GM19240 (cell line): ENCODE results near the gene MEGF6.
A peak's percentile ranks its signal among the peaks of the same experiment; 100 is the strongest.

Experiments
- DNase-seq: peaks from one replicate; pipeline ENCODE4 v3.0.0; 2011; ENCODE audit warnings: low spot score; ENCODE audit not compliant: insufficient read length

Gene MEGF6

DNA sequence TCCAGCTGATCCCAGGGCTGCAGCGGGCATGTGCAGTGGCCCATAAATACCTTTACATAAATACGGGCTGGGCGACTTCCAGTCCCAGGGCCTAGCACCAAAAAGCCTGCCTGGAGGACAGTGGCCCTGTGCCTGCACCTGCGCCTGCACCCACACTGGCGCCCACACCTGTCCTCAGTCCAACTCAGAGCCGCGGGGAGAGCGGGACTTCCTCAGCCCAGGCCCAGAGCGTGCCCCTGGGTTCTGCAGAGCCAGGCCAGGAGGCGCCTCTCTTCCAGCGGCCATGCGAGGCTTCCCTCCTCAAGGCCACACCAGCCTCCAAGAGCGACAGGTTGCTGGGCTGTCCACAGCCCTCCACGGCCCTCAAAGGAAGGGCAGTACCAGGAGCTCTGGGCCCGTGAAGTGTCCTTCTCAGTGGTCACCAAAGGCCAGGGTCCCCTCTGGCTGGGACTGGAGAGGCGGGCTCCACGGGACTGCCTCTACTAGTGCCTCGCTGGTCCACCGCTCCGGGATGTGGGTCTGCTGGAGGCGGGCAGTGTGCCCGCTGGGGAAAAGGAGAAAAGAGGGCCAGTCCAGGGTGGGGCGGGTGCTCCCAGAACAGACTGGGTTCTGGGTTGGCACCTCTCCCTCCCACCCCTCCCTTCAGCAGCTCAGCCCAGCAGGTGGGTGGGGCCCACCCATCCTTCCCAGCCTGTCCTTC, 121.1 kb downstream of the MEGF6 start:
- no peak for DNase-seq

GRCh38 chr1:3488432-3488831, 122.9 kb downstream of the MEGF6 start:
- DNase-seq, result no peak

GRCh38 chr1:3485016-3485415, 126.3 kb downstream of the MEGF6 start:
- DNase-seq, result no peak

GRCh38 chr1:3483801-3484444, 127.4 kb downstream of the MEGF6 start:
- DNase-seq, result peak; percentile 63

DNA sequence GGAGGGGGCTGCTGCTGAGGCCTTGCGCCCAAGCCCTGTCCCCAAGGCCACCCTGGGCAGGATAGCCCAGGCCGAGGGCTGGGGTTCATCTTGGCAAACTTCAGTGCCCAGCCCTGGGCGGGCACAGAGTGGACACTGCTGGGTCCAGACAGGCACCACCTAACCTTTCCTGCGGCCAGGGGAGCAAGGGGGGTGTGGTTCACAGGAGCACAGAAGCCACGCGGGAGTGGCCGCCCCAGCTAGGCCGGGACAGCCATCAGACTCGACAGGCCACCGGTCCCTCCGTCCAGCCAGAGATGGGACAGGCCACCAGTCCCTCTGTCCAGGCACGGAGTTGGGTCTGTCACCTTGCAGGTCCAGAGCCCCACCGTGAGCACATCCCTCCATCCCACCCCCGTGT, 127.9 kb downstream of the MEGF6 start:
- no peak for DNase-seq

- no peak for DNase-seq
Observed at GRCh38 chr1:3482378-3482849, 128.9 kb downstream of the MEGF6 start.

- DNase-seq, result no peak
Observed at GRCh38 chr1:3481836-3482375, 129.4 kb downstream of the MEGF6 start.

- DNase-seq, result no peak
Observed at GRCh38 chr1:3481046-3481445, 130.3 kb downstream of the MEGF6 start.

DNA sequence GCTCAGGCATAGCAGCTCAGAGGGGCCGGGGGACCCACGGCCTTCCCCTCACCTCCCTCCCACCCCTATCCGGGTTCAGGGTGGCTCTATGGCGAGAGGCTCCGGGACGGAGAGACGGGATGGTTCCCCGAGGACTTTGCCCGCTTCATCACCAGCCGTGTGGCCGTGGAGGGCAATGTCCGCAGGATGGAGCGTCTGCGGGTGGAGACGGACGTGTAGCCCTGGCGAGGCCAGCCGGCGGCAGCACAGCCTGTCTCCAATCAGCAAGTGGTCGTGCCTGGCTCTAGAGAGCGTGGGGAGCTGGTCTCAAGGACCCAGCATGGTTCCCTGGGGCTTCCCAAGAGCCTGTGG, 131.0 kb downstream of the MEGF6 start:
- DNase-seq, result no peak

DNA sequence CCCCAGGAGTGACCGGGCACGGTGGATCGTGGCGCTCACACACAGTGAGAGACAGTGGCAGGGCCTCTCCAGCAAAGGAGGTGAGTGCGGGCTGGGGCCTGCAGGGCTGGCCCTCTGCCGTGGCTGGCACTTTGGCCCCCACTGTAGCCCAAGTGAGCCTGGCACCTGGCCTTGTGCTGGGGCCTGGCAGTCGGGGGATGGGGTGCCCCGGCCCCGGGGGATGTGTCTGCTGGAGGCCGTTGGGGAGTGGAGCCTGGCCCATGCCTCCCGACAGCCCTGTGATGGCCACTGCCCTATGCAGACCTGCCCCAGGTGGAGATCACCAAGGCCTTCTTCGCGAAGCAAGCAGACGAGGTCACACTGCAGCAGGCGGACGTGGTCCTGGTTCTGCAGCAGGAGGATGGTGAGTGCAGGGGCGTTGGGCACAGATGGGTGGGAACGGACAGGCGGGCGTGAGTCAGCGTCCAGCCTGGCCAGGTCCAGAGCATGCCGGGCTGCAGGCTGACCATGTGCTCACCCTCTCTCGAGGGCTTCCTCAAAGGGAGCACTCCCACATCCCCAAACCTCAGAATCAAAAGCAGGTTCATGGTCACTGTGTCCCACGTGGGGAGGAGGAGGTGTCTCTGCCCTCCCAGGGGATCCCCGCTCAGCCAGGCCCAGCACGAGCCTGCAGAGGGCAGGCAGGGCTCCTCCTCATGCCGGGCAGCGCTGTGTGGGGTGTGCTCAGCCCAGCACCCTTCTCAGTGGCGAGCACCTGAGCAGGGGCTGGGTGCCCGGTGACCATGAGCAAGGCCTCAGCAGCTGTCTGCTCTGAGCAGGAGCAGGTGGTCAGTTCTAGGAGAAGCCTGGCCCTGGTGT, 131.6 kb downstream of the MEGF6 start:
- DNase-seq, result no peak

DNA sequence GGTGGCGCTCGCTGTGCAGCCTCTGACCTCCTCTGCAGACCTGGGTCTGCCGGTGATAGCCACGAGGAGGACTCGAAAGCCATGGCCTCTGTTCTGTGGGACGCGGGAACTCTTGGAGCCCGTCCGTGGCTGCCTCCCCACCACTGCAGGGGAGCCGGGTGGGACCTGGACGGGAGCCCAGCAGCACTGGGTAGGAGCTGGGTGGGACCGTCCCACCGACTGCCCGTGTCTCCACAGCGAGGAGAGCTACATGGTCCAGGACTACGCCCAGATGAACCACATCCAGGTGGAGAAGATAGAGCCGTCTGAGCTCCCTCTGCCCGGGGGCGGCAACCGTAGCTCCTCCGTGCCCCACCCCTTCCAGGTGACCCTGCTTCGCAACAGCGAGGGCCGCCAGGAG, 133.1 kb downstream of the MEGF6 start:
- no peak for DNase-seq

DNA sequence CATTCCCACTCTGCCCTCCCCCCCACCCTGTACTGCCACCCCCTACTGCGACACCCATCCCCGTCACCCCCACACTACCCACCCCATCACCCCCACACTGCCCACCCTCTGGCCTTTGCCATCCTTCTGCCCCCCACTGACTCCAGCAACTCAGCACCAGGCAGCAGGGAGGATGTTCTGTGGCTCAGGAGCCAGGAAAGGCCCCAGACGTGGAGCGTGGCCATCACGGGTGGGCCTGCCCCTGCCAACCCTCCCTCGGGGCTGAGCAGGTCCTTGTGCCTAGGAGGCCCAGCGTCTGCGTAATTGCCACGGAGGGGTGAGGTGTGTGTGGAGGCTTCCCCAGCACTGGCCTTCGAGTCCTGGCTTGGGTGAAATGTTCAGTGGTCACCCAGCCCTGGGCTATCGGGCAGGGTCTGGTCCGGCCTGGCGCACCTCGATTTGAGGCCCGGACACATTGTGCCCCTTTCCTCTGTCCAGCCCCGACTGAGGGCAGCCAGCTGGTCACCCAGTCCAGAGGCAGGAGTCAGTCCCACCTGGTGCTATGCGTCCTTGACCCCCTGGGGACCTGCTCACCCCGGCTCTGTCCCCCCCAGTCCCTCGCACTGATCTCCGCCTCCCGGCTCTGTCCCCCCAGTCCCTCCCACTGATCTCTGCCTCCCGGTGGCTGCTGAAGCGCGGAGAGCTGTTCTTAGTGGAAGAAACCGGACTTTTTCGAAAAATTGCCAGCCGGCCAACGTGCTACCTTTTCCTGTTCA, 133.9 kb downstream of the MEGF6 start:
- DNase-seq, result no peak

DNA sequence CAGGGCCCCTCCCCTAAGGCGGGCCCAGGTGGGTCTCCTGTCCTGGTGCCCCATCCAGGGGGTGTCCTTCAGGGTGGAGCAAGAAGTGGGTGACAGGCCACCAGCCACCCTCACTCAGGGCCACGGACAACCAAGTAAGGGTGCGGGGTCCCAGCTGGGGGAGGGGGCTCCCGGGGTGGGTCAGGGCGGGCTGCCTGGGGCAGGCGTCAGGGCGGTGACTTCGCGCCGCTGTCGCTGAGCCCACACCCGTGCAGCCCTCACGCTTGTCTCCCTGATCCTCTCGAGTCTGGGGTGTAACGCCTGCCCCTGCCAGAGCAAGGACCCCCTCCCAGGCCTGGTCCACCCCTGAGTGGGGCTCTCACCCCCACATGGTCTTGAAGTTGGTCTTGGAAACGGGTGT, 134.6 kb downstream of the MEGF6 start:
- DNase-seq, result no peak

DNA sequence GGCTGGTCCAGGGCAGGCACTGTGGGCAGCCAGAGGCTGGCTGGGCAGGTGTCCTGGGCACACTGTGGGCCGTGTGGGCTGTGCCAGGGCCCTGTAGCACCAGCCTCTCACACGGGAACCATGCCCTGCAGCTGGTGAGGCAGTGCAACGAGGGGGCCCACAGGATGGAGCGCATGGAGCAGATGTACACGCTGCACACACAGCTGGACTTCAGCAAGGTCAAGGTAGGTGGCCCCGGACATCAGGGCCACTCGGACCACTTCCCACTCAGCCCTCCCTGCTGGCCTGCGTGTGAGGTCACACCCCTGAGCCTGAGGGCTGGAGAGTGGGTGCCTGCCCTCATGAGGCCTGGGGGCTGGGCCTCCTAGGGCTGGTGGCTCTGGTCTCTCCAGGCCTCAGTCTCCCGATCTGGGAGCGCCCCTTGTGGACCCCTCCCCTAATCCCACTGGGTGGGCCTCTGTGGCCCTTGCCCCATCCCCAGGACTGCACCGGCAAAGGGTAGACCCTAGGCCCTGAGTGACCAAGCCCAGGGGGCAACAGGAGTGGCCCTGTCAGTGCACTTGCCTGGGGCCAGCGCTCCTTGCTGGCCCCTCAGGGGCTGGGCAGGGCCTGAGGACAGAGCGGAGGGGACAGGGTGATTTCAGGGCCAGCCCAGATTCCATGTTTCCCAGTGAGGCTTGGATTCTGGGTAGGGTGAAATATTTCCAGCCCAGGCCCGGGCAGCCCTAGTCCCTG, 135.3 kb downstream of the MEGF6 start:
- no peak for DNase-seq

GRCh38 chr1:3474421-3474820, 136.9 kb downstream of the MEGF6 start:
- DNase-seq, result no peak

DNA sequence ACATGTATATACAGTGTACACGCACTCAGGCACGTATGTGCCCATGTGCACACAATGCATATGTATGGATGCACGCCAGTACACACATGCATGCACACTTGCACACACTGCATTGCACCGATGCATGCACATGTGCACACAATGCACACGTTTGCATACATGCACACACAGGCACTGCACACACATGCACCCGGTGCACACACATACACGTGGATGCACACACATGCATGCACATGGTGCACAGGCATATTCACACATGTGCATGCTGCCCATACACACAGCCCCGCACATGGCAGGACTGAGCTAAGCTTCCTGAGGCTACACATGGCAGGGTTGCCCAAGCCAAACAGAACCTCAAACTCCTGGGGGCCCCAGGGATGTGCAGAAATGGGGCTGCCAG, 137.3 kb downstream of the MEGF6 start:
- DNase-seq, result no peak

- DNase-seq, result no peak
Observed at GRCh38 chr1:3473381-3473844, 137.9 kb downstream of the MEGF6 start.

DNA sequence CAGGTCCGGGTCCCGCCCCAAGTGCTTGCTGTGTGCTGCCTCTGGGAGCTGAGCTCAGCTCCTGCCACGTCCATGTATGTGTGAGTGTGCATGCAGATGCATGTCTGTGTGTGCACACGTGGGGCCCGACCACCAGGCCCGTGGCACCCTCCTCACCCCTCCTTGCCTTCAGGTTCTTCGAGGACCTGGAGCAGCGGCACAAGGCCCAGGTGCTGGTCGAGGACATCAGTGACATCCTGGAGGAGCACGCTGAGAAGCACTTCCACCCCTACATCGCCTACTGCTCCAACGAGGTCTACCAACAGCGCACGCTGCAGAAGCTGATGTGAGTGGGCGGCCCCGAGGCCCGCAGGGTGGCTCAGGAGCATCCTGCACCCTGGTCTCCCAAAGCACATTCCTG, 138.4 kb downstream of the MEGF6 start:
- no peak for DNase-seq

GRCh38 chr1:3472088-3472850, 139.0 kb downstream of the MEGF6 start:
- DNase-seq, result no peak
